Liver (tissue), 2 donors: ENCODE measurements around the gene SNX32.

Experiments used
- YY1 ChIP-seq: IDR thresholded peaks from 2 replicates; pipeline ENCODE4 v1.6.1; 2016; ENCODE audit warnings: antibody characterized with exemption, mild to moderate bottlenecking
- TF ChIP-seq, protein P1 (sequence below): fragments of 150-350 bp; IDR thresholded peaks from 2 replicates; pipeline ENCODE4 v1.5.1; 2017; ENCODE audit warnings: improper control_type of control experiment, low read depth, low read length; ENCODE audit not compliant: missing input control
- TF ChIP-seq, protein P2 (sequence below): IDR thresholded peaks from 2 replicates; pipeline ENCODE4 v1.6.1; 2016; ENCODE audit warnings: antibody characterized with exemption
- donor health status: healthy.

DNA sequence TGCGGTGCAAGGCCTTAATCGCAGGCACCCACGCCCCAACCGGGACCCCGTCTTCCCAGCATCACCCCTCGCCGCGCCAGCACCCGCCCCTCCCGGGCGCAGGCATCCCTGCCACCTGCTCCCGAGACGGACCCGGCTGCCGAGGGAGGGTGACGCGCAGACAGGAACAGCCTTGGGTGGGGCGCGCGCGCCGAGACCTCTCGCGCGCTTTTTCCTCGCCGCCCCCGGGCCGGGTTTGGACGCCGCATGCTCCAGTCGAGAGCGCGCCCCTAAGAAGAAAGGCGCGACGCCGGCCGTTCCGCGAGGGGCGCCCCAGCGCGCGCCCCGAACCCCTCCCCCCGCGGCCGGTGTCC is 23.7 kb downstream of the SNX32 start:
- no peak for TF ChIP-seq YY1
- TF ChIP-seq, protein P1, sequence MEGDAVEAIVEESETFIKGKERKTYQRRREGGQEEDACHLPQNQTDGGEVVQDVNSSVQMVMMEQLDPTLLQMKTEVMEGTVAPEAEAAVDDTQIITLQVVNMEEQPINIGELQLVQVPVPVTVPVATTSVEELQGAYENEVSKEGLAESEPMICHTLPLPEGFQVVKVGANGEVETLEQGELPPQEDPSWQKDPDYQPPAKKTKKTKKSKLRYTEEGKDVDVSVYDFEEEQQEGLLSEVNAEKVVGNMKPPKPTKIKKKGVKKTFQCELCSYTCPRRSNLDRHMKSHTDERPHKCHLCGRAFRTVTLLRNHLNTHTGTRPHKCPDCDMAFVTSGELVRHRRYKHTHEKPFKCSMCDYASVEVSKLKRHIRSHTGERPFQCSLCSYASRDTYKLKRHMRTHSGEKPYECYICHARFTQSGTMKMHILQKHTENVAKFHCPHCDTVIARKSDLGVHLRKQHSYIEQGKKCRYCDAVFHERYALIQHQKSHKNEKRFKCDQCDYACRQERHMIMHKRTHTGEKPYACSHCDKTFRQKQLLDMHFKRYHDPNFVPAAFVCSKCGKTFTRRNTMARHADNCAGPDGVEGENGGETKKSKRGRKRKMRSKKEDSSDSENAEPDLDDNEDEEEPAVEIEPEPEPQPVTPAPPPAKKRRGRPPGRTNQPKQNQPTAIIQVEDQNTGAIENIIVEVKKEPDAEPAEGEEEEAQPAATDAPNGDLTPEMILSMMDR = no peak
- TF ChIP-seq, protein P2, sequence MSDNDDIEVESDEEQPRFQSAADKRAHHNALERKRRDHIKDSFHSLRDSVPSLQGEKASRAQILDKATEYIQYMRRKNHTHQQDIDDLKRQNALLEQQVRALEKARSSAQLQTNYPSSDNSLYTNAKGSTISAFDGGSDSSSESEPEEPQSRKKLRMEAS = no peak
